GM23338 (cell line): ENCODE measurements around the gene SPATS2. TPM values are rescaled to one million over a fixed set of nuclear protein-coding genes. Genes with fewer than 3 reads are reported as not detected.

ENCODE experiments used
- ATAC-seq: fragments of 200-7000 bp; cut with Tn5 transposase; 3 replicates; pipeline ENCODE4 v1.9.1; 2020
- DNase-seq: peaks from one replicate; pipeline ENCODE4 v3.0.0-alpha.2; 2015; ENCODE audit warnings: low spot score
- H2AFZ ChIP-seq: fragments of 200-600 bp; sonication (generic); 2 replicates; pipeline ENCODE4 v1.8.0; 2016; ENCODE audit warnings: antibody characterized with exemption, mild to moderate bottlenecking, moderate library complexity
- H3F3A ChIP-seq: fragments of 200-600 bp; sonication (generic); replicated peaks from 2 replicates; pipeline ENCODE4 v1.8.0; 2017; ENCODE audit warnings: antibody characterized with exemption, mixed run types, low read depth
- H3K27ac ChIP-seq: fragments of 200-600 bp; sonication (generic); 2 replicates; pipeline ENCODE4 v1.6.1; 2016; ENCODE audit warnings: low read depth
- H3K27me3 ChIP-seq: fragments of 200-600 bp; sonication (generic); 2 replicates; pipeline ENCODE4 v1.8.0; 2016; ENCODE audit warnings: mild to moderate bottlenecking, mixed run types, moderate library complexity; ENCODE audit not compliant: insufficient read depth
- H3K36me3 ChIP-seq: fragments of 200-600 bp; sonication (generic); 2 replicates; pipeline ENCODE4 v1.8.0; 2016; ENCODE audit warnings: mild to moderate bottlenecking; ENCODE audit not compliant: insufficient read depth
- H3K4me1 ChIP-seq: fragments of 200-600 bp; sonication (generic); 2 replicates; pipeline ENCODE4 v1.8.0; 2016; ENCODE audit warnings: mild to moderate bottlenecking, moderate library complexity; ENCODE audit not compliant: insufficient read depth
- H3K4me2 ChIP-seq: fragments of 200-600 bp; sonication (generic); 2 replicates; pipeline ENCODE4 v1.7.1; 2017; ENCODE audit warnings: mixed run types
- H3K4me3 ChIP-seq: fragments of 200-600 bp; sonication (generic); 2 replicates; pipeline ENCODE4 v1.6.1; 2016; ENCODE audit warnings: mixed run types
- H3K79me2 ChIP-seq: fragments of 200-600 bp; sonication (generic); replicated peaks from 2 replicates; pipeline ENCODE4 v1.8.0; 2017; ENCODE audit warnings: mild to moderate bottlenecking; ENCODE audit not compliant: insufficient read depth
- H3K9me2 ChIP-seq: fragments of 200-600 bp; sonication (generic); 2 replicates; pipeline ENCODE4 v1.8.0; 2017; ENCODE audit not compliant: insufficient read depth
- H4K20me1 ChIP-seq: fragments of 200-600 bp; sonication (generic); replicated peaks from 2 replicates; pipeline ENCODE4 v1.8.0; 2017; ENCODE audit warnings: mild to moderate bottlenecking; ENCODE audit not compliant: insufficient read depth
- H3K27ac Mint-ChIP-seq: 2 replicates; pipeline ENCODE4 v1.8.0; 2020; ENCODE audit warnings: inconsistent platforms, mild to moderate bottlenecking, moderate library complexity, mixed read lengths
- H3K27me3 Mint-ChIP-seq: 3 replicates; pipeline ENCODE4 v1.8.0; 2022; ENCODE audit warnings: low read depth, mild to moderate bottlenecking, moderate library complexity, mixed read lengths, inconsistent platforms; ENCODE audit not compliant: insufficient read depth, poor library complexity
- H3K36me3 Mint-ChIP-seq: 3 replicates; pipeline ENCODE4 v1.8.0; 2021; ENCODE audit warnings: low read depth, mild to moderate bottlenecking, inconsistent platforms, moderate library complexity, mixed read lengths
- H3K4me1 Mint-ChIP-seq: 3 replicates; pipeline ENCODE4 v1.8.0; 2020; ENCODE audit warnings: mild to moderate bottlenecking, inconsistent platforms, mixed read lengths
- H3K4me3 Mint-ChIP-seq: 3 replicates; pipeline ENCODE4 v1.8.0; 2021; ENCODE audit warnings: moderate library complexity, mild to moderate bottlenecking, inconsistent platforms, mixed read lengths
- H3K9me3 Mint-ChIP-seq: 3 replicates; pipeline ENCODE4 v1.8.0; 2020; ENCODE audit warnings: moderate library complexity, mild to moderate bottlenecking, inconsistent platforms, mixed read lengths
- CREB1 ChIP-seq: fragments of 250-450 bp; sonication (Bioruptor Pico); IDR thresholded peaks from 2 replicates; pipeline ENCODE4 v1.5.0; 2020; ENCODE audit warnings: low read depth, mild to moderate bottlenecking, moderate library complexity
- CTCF ChIP-seq, 2 experiments: fragments of 200-600 bp in 1 of 2; sonication (generic) in 1 of 2; conservative IDR thresholded peaks; 2 replicates each; pipeline versions ENCODE4 v1.5.1 to v1.6.1; 2016 to 2017; ENCODE audit warnings: antibody characterized with exemption in 2 of 2, low read depth in 2 of 2, mild to moderate bottlenecking in 2 of 2, moderate library complexity in 1 of 2
- EZH2 ChIP-seq: fragments of 200-600 bp; sonication (generic); IDR thresholded peaks from one replicate; pipeline ENCODE4 v1.8.0; 2017; ENCODE audit warnings: antibody characterized with exemption, mild to moderate bottlenecking, low read depth; ENCODE audit not compliant: unreplicated experiment
- EZH2phosphoT487 ChIP-seq: fragments of 200-600 bp; sonication (generic); IDR thresholded peaks from one replicate; pipeline ENCODE4 v1.8.1; 2018; ENCODE audit warnings: antibody characterized with exemption; ENCODE audit not compliant: unreplicated experiment
- ZNF331 ChIP-seq: fragments of 250-450 bp; sonication (Bioruptor Pico); IDR thresholded peaks from 2 replicates; pipeline ENCODE4 v1.5.0; 2020; ENCODE audit warnings: low read depth, mild to moderate bottlenecking, moderate library complexity
- ZNF462 ChIP-seq: fragments of 250-450 bp; sonication (Bioruptor Pico); IDR thresholded peaks from 2 replicates; pipeline ENCODE4 v1.5.0; 2020; ENCODE audit warnings: mild to moderate bottlenecking, moderate library complexity
- polyA plus RNA-seq: library from polyadenylated mRNA; unstranded; fragments of >200 nt; fragmentation: Nextera tagmentation; extraction: Ambion mirVana; gene quantifications from 2 replicates; pipeline ENCODE4 v1.2.1, GENCODE V29; 2016
- total RNA-seq: library from RNA; depleted of rRNA; stranded (reverse); fragments of >200 nt; shearing (Covaris generic); gene quantifications from 2 replicates; pipeline ENCODE4 v1.2.3, GENCODE V29; 2014

The SPATS2 gene
- total and polyA plus RNA-seq, 2 experiments from 2014 or later, result 20.6 to 61.0 TPM

DNA sequence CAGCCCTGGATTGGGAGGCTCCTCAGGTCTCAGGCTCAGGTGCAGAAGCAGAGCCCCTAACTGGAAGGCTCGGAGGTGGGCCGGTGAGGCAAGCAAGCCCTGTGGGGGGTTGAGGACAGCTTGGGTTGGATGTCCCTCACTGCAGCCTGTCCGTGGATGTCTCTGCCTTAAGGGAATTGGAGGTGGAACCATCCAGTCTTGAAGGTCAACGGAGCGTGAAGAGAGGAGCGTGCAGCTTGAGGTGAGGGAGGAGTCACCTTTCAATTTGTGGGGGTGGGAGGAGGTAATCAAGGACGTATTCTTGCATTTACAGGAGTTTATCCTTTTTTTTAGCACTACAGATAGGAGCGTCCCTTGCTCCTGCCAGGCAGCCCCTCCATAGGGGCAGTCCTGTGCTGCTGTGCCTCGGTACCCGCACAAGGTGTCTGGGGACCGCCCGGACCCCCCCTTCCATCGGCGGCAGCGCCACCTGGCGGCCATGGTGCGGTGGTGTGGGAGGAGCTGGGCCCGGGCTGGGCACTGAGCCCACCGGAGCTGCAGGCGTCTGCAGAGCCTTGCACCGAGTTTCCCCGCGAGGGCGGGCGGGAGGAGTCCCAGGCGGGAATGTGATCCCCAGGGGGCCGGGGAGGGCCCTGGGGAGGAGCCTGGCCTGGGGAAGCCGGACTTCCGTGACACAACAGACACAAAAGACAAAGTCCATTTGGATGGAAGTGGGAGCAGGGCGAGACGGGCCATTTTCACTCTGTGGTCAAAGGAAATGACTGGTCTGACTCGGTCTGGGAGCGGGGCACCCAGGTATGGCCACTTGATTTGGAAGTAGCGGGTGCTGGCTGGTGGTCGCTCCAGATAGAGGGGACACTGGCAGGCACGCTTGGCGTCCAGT lies 19.7 kb upstream of the SPATS2 start:
- H3K4me3 ChIP-seq, result peak overlapping the region; percentile 63

More for the DNA sequence above, 19.7 kb upstream of the SPATS2 start:
- H3K79me2 ChIP-seq, result no peaks in the 10 kb centered on the region
- H3K36me3 Mint-ChIP-seq, result no peaks in the 10 kb centered on the region
- peaks cover 24% of the 10 kb centered on the region for H3K4me1 Mint-ChIP-seq
- H3F3A ChIP-seq, result peaks cover 15% of the 10 kb centered on the region
- peaks cover 6% of the 10 kb centered on the region; the same call in 2 of the 3 replicates for H3K9me3 Mint-ChIP-seq
- H3K4me2 ChIP-seq, result peak overlapping the region; percentile 79
- H3K27me3 ChIP-seq, result peaks cover 93% of the 10 kb centered on the region
- TF ChIP-seq CTCF (conservative IDR thresholded peaks at IDR 0.05; ENCODE audit: low read depth in 2 of 2) (peak; percentile 91 to 92), ZNF331 (CRISPR knock-in tag) (peak; percentile 85), EZH2 (peak; percentile 37), CREB1 (CRISPR knock-in tag) (no peak), EZH2phosphoT487 (peak; percentile 15), ZNF462 (CRISPR knock-in tag) (no peak)
- no peaks in the 10 kb centered on the region for H3K9me2 ChIP-seq
- peak overlapping the region; percentile 74 for H3K4me3 Mint-ChIP-seq
- peaks cover 18% of the 10 kb centered on the region for H4K20me1 ChIP-seq
- no peak overlapping the region for H3K27ac ChIP-seq
- ATAC-seq (peak; percentile 79), DNase-seq (peak; percentile 83)
- peaks cover 17% of the 10 kb centered on the region; the same call in 1 of the 2 replicates for H3K4me1 ChIP-seq
- H3K27me3 Mint-ChIP-seq, result peaks cover 74% of the 10 kb centered on the region
- peak overlapping the region; percentile 88 for H2AFZ ChIP-seq
- H3K27ac Mint-ChIP-seq, result no peak overlapping the region
- no peaks in the 10 kb centered on the region for H3K36me3 ChIP-seq
